GM08714 (cell line): ENCODE data around the gene COX11.

ENCODE experiments used
- H3K4me3 ChIP-seq: fragments of 200-500 bp; sonication (Bioruptor generic); 2 replicates; pipeline ENCODE4 v1.5.1; 2014; ENCODE audit warnings: mild to moderate bottlenecking, low read length, inconsistent platforms
- ZNF274 ChIP-seq: IDR thresholded peaks from 2 replicates; pipeline ENCODE4 v1.6.1; 2012; ENCODE audit warnings: mild to moderate bottlenecking, low read depth, low read length

The COX11 gene

GRCh38 chr17:54974759-54975158, 6.3 kb upstream of the COX11 start:
- no peak for TF ChIP-seq ZNF274
- no peak overlapping the region for H3K4me3 ChIP-seq

DNA sequence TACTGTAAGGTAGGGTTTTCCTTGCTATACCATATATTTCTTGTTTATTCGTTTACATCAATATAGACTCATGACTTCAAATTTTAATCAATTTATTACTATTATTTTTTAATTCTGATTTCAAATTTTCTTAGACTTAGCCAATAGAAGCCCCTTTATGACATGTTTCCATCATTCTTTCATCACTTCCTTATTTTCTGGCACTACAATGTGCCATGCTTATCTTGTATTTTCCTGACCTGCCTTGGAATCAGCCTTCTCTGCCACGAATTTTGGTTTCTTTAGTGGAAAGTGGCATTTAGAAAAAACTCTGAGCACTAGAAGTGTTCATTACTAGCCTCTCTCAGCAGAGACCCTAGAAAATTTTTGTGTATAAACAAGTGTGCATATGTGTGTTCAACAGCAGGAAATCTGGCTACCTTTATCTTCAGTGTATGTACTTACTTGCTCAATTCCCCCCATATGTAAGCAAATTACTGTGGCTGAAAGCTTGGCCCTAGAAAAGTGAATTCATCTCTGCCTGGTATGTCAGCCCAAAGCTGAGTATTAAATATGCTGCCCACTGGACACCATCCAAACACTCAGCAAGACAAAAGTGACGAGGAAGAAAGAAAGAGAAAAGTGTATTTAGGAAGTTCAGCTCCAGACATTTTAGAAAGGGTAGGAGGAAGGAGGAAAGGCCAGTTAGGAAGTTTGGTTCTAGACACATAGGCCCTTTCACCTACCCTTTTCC, 4.1 kb upstream of the COX11 start:
- TF ChIP-seq ZNF274: no peak
- H3K4me3 ChIP-seq: no peak overlapping the region

DNA sequence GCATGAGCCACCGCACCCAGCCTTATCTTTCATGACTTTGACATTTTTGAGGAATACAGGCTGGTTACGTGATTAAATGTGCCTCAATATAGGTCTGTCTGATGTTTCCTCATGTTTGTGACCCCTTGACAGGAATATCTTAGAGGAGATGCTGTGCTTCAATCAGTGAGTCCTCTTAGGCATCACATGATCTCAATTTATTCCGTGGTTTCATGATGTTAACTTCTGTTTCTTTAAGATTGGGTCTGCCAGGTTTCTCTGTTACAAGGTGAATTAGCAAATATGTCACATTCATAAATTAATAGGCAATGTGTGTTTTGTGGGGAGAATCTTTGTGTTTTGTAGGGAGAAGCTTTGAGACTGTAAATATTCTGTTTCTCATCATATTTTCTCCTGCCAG, 3.4 kb upstream of the COX11 start:
- H3K4me3 ChIP-seq: no peak overlapping the region
- TF ChIP-seq ZNF274: no peak

DNA sequence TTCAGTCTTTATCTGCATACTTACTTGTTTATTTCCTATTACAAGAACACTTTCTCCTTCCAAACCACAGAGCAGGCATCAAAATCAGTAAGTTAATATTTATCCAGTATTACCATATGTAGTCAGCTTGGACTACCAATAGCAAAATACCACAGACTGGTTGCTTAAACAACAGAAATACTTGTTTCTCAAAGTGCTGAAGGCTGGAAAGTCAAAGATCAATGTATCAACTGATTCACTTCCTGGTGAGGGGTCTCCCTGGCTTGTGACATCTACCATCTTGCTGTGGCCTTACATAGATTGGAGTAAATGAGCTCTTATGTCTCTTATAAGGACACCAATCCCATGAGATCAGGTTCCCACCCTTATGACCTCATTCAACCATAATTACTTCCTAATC, 2.7 kb upstream of the COX11 start:
- TF ChIP-seq ZNF274: no peak

GRCh38 chr17:54969658-54970572, 1.5 kb upstream of the COX11 start:
- peak overlapping the region; percentile 68 for H3K4me3 ChIP-seq
- TF ChIP-seq ZNF274: no peak

More for the DNA sequence above, 2.7 kb upstream of the COX11 start:
- no peak overlapping the region for H3K4me3 ChIP-seq

- H3K4me3 ChIP-seq: peak overlapping the region; percentile 68
- TF ChIP-seq ZNF274: no peak
These were observed 506 bp upstream of the COX11 start for GRCh38 chr17:54968988-54969332.

DNA sequence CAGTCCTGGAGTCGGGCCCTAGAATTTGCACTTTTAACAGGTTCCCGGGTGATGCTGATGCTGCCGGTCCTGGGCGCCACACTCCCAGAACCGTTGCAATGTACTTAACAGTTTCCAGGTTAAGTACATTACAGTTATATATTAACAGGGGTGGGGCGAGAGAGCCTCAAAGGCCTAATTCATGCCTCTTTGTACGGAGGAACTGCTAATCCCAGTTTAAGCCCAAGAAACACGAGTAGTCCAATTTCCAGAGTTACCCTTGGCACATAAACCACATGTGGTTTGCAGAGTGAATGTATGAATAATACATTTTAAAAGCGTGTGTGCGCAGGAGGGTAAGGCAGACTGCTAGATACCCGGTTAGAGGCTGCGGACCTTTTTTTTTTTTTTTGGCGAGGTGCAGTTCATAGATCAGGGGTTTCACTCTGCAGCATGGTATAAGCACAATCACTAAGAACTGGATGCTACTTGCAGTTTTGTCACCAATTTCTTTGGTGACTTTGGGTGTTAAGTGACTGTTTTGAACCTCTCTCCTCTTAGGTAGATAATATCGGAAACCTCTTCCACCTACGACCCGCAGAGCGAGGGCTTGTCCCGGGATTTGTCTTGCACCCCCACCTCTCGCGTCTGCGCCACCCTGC, 713 bp downstream of the COX11 start:
- H3K4me3 ChIP-seq: peak overlapping the region; percentile 68
- TF ChIP-seq ZNF274: no peak

GRCh38 chr17:54956791-54957190, 11.7 kb downstream of the COX11 start:
- H3K4me3 ChIP-seq: no peak overlapping the region

DNA sequence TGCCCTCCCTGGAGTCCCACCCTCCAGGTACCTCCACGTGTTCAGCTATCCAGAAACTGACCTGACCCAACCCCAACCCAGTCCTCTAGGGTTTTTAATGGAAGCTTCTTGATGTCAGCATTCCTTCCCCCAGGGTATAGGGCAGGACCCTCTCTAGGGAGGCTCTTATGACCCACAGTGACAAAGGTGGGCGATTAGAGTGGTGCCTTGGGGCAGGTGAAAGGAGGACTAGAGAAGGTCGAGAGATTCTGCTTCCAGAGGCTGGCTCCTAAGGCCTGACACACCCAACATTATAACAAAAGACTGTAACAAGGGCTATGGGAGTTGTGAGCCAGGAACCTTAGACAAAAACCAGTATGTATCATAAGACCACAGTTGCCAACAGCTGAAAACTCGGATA, 17.2 kb downstream of the COX11 start:
- no peak overlapping the region for H3K4me3 ChIP-seq
- no peak for TF ChIP-seq ZNF274

More at GRCh38 chr17:54956791-54957190, 11.7 kb downstream of the COX11 start:
- TF ChIP-seq ZNF274: no peak

- H3K4me3 ChIP-seq: no peak overlapping the region
- TF ChIP-seq ZNF274: no peak
These were observed 18.3 kb downstream of the COX11 start for GRCh38 chr17:54950116-54950515.

DNA sequence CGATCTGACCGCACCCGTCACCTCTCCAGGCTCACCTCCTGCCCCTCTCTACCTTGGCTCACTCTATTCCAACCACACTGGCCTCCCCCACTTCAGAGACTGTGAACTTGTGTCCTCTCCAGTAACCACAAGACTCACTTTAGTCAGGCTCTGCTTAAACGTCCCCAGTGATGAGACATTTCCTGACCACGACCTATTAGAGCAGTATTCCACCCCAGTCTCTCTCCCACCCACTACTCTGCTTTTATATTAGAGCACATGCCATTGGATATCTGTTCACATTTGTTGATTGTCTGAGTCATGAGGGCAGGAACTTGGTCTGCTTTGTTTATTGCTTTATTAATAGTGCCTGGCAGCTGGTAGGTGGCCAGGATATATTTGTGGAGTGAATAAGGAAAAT, 20.1 kb downstream of the COX11 start:
- no peak overlapping the region for H3K4me3 ChIP-seq

DNA sequence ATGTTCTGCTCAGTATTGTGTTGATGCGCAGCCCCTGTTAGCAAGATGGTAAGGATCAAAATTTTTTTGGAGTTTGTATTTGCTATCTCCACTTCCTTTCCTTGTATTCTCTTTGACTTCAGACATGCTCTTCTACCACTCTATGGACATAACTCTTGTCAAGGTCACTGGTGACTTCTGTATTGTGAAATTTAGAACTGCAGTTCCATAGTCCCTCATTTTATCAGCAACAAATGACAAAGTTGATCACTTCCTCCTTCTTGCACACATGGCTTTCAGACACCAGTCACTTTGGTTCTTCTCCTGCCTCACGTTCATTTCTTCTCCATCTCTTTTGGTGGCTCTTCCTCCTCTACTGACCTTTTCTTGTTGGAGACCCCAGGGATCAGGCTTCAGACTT, 21.1 kb downstream of the COX11 start:
- H3K4me3 ChIP-seq: no peak overlapping the region
- no peak for TF ChIP-seq ZNF274

More for the DNA sequence above, 20.1 kb downstream of the COX11 start:
- TF ChIP-seq ZNF274: no peak

DNA sequence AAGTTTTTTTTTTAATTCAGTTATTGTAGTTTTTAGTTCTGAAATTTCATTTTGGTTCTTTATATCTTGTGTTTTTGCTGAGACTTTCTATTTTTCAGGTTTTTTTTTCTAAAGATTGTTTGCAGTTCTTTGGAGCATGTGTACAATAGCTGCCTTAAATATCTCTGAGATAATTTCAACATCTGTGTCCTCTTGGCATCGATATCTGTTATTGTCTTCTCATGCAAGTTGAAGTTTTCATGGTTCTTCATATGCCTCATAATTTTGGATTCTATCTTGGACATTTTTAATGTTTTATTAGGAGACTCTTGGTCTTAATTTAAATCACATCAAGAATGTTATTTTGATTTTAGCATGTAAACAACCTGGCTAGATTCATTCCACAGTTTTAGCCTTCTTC, 22.8 kb downstream of the COX11 start:
- TF ChIP-seq ZNF274: no peak
- no peak overlapping the region for H3K4me3 ChIP-seq

DNA sequence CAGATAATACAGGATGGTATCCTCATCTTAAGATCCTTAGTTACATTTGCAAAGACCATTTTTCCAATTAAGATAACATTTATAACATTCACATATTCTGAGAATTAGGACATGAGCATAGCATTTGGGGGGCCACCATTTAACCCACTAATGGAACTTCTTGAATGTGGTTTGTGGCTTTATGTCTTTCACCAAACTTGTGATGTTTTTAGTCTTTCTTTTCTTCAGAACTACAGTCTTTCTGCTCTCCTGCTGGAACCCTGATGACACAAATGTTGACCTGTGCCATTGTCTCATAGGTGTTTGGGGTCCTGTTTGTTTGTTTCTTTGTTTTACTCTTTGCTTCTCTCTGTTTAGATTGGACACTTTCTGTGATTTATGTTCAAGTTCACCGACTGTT, 23.2 kb downstream of the COX11 start:
- no peak for TF ChIP-seq ZNF274
- no peak overlapping the region for H3K4me3 ChIP-seq
